HG03196 (cell line): ENCODE data around the gene LHCGR.

Experiments
- ATAC-seq: cut with Tn5 transposase; IDR thresholded peaks from one replicate; pipeline ENCODE4 v1.9.1; 2021; ENCODE audit not compliant: unreplicated experiment

Gene LHCGR

DNA sequence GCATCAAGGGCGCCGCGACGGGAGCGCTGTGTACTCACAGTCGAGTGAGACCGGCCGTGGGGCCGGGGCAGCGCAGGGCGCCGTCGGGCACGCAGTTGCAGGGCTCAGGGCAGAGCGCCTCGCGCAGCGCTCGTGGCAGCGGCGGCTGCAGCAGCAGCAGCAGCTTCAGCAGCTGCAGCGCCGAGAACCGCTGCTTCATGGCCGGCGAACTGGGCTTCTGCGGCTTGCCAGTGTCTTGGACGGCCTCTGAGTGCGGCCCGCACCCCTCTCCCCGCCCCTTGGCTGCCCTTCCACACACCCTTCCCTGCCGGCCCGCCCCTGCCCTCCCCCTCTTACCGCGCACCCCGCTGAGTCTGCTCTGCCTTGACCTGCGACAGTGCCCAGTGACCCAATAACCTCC lies at the start of gene LHCGR:
LHCGR (minus strand) TSS at position 252 of the 400 bp plus-strand sequence; CDS start at position 199, 53 bp downstream.
- no peak for ATAC-seq

DNA sequence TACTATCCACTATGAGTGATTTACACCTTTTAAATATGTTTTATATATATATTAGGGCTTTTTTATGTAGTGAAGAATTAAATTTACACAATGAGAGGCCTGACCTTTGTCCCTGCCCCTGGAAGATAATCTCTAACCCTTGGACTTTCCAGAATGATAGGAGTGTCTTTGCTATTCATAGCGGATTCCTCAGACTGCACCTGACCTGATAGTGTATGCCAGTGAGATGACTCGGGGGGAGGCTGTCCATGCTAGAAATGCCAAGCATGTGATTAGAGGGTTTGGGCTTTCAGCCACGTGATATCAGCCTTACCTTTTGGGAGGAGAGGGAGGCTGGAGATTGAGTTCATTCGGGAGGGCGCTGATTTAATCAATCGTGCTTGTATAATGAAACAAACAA lies 44.1 kb upstream of the LHCGR start:
- ATAC-seq, result no peak

DNA sequence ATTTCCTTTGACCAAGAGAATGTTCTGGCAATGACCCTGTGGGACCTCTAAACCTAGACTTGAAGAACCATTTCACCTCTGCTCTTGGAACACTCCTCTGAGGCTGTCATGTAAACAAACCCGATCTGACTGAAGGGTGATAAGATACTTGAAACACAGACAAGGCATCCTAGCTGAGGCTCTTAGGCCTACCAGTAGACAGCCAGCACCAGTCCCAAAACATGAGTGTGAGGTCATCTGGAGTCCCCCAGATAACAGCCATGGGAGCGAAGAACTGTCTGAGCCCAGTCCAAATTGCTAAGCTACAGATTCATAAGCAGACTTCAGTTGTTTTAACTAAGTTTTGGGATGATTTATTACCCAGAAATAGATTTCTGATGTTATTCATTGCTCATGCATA lies 39.5 kb upstream of the LHCGR start:
- no peak for ATAC-seq

DNA sequence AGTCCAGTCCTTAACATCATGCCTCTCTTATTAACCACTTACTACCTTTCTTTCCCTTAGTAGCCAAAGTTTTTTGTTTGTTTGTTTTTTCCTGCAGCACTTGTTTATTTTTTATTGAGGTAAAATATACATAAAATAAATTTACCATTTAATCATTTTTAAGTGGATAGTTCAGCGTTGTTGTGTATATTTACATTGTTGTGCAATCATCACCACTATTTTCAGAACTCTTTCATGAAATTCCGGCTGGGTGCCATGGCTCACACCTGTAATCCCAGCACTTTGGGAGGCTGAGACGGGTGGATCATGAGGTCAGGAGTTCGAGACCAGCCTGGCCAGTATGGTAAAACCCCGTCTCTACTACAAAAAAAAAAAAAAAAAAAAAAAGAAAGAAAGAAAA lies 38.1 kb upstream of the LHCGR start:
- ATAC-seq, result no peak

- no peak for ATAC-seq
Measured at GRCh38 chr2:48792030-48792429, 36.5 kb upstream of the LHCGR start.

- no peak for ATAC-seq
Measured at GRCh38 chr2:48790407-48791170, 35.1 kb upstream of the LHCGR start.

GRCh38 chr2:48787580-48787979 lies 32.1 kb upstream of the LHCGR start:
- ATAC-seq, result no peak

GRCh38 chr2:48781366-48781765 lies 25.8 kb upstream of the LHCGR start:
- ATAC-seq, result no peak

GRCh38 chr2:48779019-48779716 lies 23.6 kb upstream of the LHCGR start:
- no peak for ATAC-seq

GRCh38 chr2:48774251-48774650 lies 18.7 kb upstream of the LHCGR start:
- ATAC-seq, result no peak

DNA sequence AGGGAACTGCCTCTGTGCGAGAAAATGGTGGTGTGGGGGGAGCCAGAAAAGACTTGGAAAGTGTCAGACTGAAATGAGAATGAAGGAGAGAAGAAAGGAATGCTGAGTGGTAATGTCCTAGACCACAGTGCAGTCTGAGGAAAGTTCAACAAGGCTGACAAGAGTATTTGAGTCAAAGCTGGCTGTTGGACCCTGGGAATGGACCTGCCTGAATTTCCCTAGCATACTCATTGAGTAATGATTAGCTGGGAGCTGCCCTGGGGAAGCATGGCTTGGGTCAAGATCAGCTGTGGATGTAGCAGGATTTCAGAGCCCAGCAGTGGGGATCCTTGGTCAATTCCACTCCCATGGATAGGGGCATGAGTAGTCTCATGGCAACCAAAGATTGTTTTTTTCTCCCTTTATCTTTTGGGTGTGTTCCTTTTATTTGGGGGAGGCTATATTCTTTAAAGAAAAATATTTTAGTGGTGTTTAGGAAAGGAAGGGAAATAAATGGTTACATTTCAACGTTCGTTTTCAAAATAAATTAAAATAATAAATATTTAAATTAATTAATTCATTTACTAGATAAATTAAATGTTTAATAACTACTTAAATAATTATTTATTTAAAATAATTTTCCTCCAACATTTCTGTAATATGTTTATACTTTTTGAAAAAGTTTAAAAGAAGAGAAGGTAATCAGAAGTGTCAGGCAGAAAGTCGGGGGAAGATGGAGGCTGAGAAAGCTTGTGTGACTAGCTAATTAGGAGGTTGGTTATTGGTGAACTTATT lies 15.9 kb upstream of the LHCGR start:
- ATAC-seq, result no peak

DNA sequence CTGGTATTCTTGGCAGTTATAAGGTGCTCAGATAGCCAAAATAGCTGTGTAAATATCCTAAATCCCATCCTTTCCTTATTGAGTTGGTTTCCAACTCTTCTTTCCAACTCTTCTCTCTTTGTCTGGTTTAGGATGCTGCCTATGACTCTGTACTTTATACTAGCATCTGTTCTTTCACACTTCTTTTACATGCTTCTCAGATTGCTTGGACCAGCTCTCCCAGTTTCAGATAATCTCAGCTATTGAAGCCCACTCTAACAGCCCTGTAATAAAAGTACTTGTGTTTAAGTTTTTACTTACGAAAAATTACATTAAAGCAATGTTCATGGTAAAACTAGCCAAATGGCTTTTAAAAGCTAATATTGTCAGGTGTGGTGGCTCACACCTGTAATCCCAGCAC lies 14.7 kb upstream of the LHCGR start:
- no peak for ATAC-seq

- no peak for ATAC-seq
Measured at GRCh38 chr2:48768669-48769068, 13.1 kb upstream of the LHCGR start.

- ATAC-seq, result no peak
Measured at GRCh38 chr2:48767330-48767729, 11.8 kb upstream of the LHCGR start.

DNA sequence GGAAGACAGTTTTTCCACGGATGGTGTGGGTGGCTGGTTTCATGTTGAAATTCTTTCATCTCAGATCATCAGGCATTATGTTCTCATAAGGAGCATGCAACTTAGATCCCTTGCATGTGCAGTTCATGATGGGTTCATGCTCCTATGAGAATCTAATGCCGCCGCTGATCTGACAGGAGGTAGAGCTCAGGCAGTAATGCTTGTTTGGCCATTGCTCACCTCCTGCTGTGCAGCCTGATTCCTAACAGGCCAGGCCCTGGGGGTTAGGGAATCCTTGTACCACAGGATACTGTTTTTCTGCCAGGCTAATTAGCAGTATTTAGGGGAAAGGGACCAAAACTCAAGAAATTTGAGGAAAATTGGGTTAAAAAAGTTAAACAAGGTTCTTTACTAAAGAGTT lies 5.3 kb upstream of the LHCGR start:
- no peak for ATAC-seq

GRCh38 chr2:48759682-48760081 lies 4.2 kb upstream of the LHCGR start:
- ATAC-seq, result no peak

DNA sequence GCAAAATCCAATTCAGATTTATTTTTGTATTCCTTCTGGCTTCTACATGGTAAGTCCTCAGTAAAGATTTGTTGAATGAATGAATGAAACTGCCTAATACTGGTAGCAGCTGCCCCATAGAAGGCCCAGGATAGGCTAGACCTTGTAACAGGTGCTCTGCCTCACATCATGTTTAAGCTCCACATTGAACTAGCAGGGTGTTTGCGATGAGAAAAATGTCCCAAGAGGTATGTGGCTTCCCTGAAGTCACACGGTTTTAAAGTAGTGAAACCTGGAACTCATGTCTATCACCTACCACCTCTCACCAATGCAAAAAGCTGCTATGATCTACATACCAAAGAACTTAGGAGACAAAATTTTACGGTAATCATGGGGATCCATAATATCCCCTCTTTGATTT lies 765 bp upstream of the LHCGR start:
- no peak for ATAC-seq

DNA sequence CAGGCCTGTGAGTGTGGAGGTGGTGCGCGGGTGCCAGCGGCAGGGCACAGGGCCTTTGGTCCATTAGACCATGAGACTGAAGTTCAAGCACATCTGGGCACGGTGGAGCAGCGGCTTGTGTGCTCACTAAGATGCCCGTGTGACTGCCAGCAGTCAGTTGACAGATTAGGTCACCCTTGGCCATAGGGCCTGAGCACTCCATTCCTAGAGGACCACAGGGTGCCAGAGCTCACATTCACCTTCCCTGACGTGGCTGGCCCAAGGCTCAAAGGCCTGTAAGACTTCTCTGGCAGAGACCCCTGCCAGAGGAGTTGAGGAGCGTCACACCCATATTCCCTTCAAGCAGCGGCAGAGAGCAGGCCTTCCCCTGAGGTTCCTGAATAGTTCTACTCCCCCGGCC lies 650 bp downstream of the LHCGR start:
- no peak for ATAC-seq

- peak; percentile 43 for ATAC-seq
Measured at GRCh38 chr2:48753228-48753627, 2.3 kb downstream of the LHCGR start.

- peak; percentile 31 for ATAC-seq
Measured at GRCh38 chr2:48750128-48750739, 5.3 kb downstream of the LHCGR start.
